GM10266 (cell line): ENCODE results near the gene MYOM3.

Source experiments
- DNase-seq: peaks from one replicate; pipeline ENCODE4 v3.0.0; 2012; ENCODE audit errors: extremely low spot score
- TF ChIP-seq, protein P1 (sequence below): IDR thresholded peaks from 2 replicates; pipeline ENCODE4 v1.5.1; 2012; ENCODE audit warnings: mild to moderate bottlenecking, low read depth; ENCODE audit not compliant: control insufficient read depth, insufficient read depth; ENCODE audit errors: missing control alignments

The MYOM3 gene

DNA sequence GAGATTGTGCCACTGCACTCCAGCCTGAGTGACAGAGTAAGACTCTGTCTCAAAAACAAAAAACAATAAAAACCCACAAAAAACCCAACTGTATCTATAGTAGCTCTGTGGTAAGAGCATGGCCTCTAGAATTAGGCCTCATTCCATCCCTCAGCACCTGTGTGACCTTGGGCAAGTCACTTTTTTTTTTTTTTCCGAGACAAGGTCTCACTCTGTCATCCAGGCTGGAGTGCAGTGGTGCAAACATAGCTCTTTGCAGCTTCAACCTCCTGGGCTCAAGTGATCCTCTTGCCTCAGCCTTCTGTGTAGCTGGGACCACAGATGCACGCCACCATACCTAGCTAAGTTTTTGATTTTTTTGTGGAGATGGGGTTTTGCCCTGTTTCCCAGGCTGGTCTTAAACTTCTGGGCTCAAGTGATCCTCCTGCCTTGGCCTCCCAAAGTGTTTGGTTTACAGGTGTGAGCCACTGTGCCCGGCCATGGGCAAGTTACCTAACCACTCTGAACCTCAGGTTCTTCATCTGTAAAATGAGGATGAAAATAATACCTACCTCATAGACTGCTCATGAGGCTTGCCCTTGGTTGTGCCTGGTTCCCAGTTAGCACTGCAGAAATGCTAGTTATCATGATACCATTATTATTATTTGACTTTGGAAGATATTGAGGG, 15.3 kb upstream of the MYOM3 start:
- TF ChIP-seq, protein P1, sequence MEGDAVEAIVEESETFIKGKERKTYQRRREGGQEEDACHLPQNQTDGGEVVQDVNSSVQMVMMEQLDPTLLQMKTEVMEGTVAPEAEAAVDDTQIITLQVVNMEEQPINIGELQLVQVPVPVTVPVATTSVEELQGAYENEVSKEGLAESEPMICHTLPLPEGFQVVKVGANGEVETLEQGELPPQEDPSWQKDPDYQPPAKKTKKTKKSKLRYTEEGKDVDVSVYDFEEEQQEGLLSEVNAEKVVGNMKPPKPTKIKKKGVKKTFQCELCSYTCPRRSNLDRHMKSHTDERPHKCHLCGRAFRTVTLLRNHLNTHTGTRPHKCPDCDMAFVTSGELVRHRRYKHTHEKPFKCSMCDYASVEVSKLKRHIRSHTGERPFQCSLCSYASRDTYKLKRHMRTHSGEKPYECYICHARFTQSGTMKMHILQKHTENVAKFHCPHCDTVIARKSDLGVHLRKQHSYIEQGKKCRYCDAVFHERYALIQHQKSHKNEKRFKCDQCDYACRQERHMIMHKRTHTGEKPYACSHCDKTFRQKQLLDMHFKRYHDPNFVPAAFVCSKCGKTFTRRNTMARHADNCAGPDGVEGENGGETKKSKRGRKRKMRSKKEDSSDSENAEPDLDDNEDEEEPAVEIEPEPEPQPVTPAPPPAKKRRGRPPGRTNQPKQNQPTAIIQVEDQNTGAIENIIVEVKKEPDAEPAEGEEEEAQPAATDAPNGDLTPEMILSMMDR: no peak
- DNase-seq: no peak

DNA sequence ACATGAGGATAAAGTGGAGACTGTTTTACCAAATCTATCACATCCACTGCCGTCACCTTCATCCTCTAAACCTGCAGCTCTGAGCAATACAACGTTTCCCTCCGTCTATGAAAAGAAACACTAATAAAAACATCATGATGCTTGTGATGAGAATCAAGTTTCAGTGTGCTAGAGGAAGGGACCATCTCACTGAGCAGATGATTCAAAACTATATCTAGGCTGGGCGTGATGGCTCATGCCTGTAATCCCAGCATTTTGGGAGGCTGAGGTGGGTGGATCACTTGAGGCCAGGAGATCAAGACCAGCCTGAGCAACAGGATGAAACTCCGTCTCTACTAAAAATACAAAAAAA, 14.7 kb upstream of the MYOM3 start:
- no peak for DNase-seq
- TF ChIP-seq, protein P1: no peak

DNA sequence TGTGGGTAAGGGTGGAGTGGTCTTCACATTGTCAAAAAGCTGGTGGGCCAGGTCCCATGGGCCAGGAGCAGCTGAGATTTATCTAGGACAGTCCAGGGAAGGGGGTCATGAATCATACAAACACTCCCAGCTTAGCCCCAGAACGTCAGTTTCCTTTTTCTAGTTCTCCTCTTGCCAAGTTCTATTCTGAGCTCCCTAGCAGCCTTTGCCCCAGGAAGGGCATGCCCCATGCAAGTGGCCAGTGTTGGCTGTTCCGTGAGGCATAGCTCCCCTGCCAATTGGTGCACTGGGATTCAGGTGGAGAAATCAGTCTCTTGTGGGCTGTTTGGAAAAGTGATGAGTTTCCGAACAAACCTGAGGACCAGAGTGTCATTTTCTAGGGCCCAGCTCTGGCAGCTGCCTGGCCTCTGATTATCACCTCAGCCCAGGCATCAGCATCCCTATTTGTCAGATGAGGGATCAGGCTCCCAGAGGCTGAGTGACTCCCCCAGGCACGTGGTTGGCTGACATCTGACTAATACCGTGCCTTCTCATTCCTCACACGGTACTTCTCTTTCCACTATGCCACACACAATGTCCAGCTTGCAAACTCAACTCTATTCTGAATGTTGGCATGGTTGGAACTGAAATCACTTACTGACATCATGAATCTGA, 14.2 kb upstream of the MYOM3 start:
- DNase-seq: no peak
- TF ChIP-seq, protein P1: no peak

DNA sequence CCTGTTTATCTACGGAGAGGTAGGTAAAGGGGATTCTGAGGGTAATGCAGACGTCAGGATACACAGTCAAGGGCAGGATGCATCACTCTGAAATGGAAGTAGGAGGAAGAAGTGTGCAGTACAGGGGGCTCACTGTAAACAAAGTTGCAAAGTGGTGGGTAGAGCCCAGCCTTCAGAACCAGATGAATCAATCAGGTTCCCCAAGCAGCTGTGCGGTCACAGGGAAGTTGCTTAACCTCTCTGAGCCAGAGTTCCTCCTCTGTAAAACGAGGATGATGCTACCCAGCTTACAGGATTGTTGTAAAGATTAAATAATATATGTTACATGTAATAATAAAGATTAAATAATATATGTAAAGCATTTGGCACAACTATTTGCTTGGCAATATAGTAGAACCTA, 13.5 kb upstream of the MYOM3 start:
- no peak for DNase-seq

DNA sequence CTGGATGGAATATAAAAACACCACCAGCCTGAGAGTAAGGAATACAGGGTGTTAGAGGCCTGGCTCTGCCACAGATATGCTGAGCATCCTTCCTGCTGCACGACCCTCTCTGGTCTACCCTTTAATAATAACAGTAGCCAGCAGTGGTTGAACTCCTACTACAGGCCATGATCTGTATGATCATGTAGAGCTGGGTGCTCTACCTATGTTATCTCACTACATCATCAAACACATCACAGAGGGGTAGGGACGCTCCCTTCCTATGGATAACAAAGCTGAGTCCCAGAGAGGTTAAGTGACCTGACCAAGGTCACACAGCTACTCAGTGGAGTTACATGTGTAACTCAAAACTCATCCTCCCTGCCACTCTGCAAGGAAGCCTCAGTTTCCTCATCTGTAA, 13.0 kb upstream of the MYOM3 start:
- no peak for DNase-seq
- TF ChIP-seq, protein P1: no peak

More for the DNA sequence above, 13.5 kb upstream of the MYOM3 start:
- TF ChIP-seq, protein P1: no peak

DNA sequence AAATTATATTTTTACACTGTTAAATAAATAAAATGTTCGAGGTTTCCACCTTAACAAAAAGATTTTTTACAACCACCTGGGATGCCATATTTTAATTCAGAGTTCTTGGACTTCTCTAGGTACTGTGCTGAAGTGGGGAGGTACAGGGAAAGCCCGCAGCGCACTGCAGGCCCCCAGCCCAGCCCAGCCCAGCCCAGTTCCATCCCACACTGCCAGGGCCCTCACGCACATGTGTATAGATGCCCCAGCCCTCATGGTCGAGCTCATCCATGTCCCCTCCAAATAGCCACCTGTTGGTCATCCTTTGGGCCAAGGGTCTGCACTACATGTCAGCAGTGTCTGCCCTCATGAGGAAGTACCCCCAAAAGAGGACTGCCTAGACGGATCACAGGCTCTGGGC, 11.7 kb upstream of the MYOM3 start:
- no peak for DNase-seq
- TF ChIP-seq, protein P1: no peak

DNA sequence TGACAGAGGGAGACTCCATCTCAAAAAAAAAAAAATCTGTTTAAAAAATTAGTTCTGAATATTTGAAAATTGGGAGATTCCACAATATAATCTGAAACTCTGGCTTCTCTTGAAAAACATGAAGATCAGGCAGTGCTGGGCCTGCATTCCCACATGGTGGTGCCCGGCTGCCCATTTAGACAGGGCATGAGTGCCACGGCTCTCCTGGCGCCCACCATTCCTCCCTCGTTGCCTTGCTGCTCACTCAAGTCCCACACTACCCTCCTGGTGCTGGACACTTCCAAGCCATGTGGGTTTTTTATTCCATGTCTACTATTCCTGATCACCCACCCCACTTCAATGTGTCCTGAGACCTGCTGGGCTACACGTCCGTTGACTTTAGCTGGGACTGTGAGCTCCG, 10.8 kb upstream of the MYOM3 start:
- TF ChIP-seq, protein P1: no peak
- no peak for DNase-seq
